Left ventricle myocardium inferior (tissue), 1 donor: ENCODE data around the gene PKNOX2. TPM values are rescaled to one million over a fixed set of nuclear protein-coding genes. Genes with fewer than 3 reads are reported as not detected.

ENCODE experiments used
- DNase-seq: peaks from one replicate; pipeline ENCODE4 v3.0.0-alpha.2; 2020
- H3K27ac ChIP-seq: fragments of 200-600 bp; replicated peaks from 2 replicates; pipeline ENCODE4 v1.8.0; 2021
- H3K27me3 ChIP-seq: fragments of 200-600 bp; 2 replicates; pipeline ENCODE4 v1.8.0; 2021; ENCODE audit warnings: low read depth
- H3K36me3 ChIP-seq: fragments of 200-600 bp; 2 replicates; pipeline ENCODE4 v1.8.0; 2021
- H3K4me1 ChIP-seq: fragments of 200-600 bp; 2 replicates; pipeline ENCODE4 v1.8.0; 2021
- H3K4me3 ChIP-seq: fragments of 200-600 bp; 2 replicates; pipeline ENCODE4 v1.8.0; 2021; ENCODE audit warnings: mild to moderate bottlenecking, moderate library complexity
- H3K9me3 ChIP-seq: fragments of 200-600 bp; replicated peaks from 2 replicates; pipeline ENCODE4 v1.8.0; 2021
- CTCF ChIP-seq: fragments of 200-600 bp; IDR thresholded peaks from 2 replicates; pipeline ENCODE4 v1.8.0; 2021; ENCODE audit warnings: antibody characterized with exemption, mild to moderate bottlenecking, borderline replicate concordance
- intact Hi-C: fragments of 100-400 bp; cut with micrococcal nuclease; formaldehyde crosslinking; loops from one replicate; pipeline ENCODE4 v1.11.0; 2022
- total RNA-seq: library from RNA; stranded (reverse); fragmentation: NEBNext Ultra II Directional; extraction: Animal tissue kit (Norgen Biotek cat#: 25700); gene quantifications from one replicate; pipeline ENCODE4 v1.2.1, GENCODE V29; 2021
- donor health status: DM: no; HTN: yes; CAD: no; lungs with severe emphysema.

The PKNOX2 gene
- total RNA-seq, 1 donor from 2014 or later: 6.2 TPM

GRCh38 chr11:125276619-125276976 lies 112.0 kb downstream of the PKNOX2 start:
- intact Hi-C loops: no loop called here

DNA sequence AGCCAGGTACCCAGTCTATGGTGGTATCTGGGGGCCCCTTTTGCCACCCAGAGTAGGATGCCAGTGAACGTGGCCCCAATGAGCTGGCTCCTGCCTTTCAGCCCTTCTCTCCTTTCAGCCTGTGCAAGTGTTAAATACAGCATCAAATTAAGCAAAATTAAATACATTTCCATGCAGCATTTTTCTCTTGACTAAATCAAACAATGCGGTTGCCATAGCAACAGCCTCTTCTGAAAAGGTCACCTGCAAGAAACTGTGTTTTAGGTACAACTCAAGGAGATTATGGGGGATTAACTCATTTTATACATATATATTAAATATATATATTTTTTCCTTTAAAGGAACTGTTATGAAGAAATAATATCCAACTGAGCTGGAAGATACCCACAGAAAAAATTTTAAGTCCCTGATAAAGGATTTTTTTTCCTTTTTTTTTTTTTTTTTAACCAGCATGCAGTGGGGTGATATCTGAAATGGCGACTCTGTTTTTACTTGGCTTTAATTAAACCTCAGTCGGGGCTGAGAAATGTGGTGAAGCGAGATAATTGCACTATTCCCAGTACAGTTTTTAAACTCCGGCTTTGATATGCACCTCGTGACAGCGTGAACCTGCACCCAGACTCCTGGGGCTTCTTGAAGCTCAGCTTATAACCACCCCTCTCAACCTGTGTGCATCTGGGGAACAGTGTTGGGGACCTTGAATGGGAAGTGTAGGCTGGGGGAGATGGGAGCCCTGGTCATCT lies 115.3 kb downstream of the PKNOX2 start:
- Histone ChIP-seq H3K36me3 (no peaks in the 10 kb centered on the region), H3K27me3 (no peaks in the 10 kb centered on the region), H3K4me1 (peaks cover 10% of the 10 kb centered on the region), H3K9me3 (no peaks in the 10 kb centered on the region), H3K4me3 (no peak overlapping the region), H3K27ac (no peak overlapping the region)
- TF ChIP-seq CTCF: no peak
- no peak for DNase-seq
- intact Hi-C loops: no loop called here

More at GRCh38 chr11:125276619-125276976, 112.0 kb downstream of the PKNOX2 start:
- no peak for TF ChIP-seq CTCF
- H3K27me3 ChIP-seq: no peaks in the 10 kb centered on the region
- H3K27ac ChIP-seq: no peak overlapping the region
- H3K36me3 ChIP-seq: no peaks in the 10 kb centered on the region
- DNase-seq: no peak
- no peak overlapping the region for H3K4me3 ChIP-seq
- H3K4me1 ChIP-seq: peaks cover 3% of the 10 kb centered on the region
- H3K9me3 ChIP-seq: no peaks in the 10 kb centered on the region

DNA sequence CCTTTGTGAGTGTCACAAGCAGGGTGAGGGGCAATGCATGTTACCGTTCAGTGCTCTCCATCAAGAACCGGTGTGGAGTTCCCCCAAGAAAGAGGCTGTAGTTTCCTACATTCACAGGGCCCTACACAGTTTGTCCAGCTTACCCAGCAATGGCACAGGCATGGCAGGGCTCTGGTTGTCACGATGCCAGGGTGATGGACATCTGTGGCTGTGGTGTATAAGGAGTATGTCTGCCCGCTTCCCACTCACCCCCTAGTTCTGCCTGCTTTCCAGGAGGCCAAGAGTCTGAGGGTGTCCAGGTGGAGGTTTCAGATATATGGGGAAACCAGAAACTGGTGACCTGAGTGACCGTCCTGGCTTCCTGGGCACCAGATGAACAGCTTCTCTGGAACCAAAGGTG lies 116.1 kb downstream of the PKNOX2 start:
- Histone ChIP-seq H3K4me3 (no peak overlapping the region), H3K36me3 (no peaks in the 10 kb centered on the region), H3K4me1 (peaks cover 10% of the 10 kb centered on the region), H3K27me3 (no peaks in the 10 kb centered on the region), H3K9me3 (no peaks in the 10 kb centered on the region), H3K27ac (no peak overlapping the region)
- DNase-seq: no peak
- TF ChIP-seq CTCF: no peak
- intact Hi-C loops: no loop called here

- no peak for TF ChIP-seq CTCF
These were observed 117.5 kb downstream of the PKNOX2 start for GRCh38 chr11:125281831-125282595.

DNA sequence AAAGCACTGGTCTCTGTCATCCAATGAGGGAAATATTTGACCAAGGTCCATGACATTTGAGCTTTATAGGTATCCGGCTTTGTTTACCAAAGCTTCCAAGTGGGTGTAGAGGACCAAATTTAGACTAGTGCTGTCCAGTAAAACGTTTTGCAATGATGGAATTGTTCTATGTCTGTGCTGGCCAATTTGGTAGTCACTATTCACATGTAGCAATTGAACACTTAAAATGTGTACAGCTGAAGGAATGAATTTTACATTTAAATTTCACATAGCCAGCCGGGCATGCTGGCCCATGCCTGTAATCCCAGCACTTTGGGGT lies 118.0 kb downstream of the PKNOX2 start:
- peaks cover 19% of the 10 kb centered on the region for H3K4me1 ChIP-seq
- no peak overlapping the region for H3K27ac ChIP-seq
- no peaks in the 10 kb centered on the region for H3K9me3 ChIP-seq
- no peak for TF ChIP-seq CTCF
- intact Hi-C loops: no loop called here
- H3K27me3 ChIP-seq: no peaks in the 10 kb centered on the region
- no peak for DNase-seq
- H3K4me3 ChIP-seq: no peak overlapping the region
- no peaks in the 10 kb centered on the region for H3K36me3 ChIP-seq

More at GRCh38 chr11:125281831-125282595, 117.5 kb downstream of the PKNOX2 start:
- no peaks in the 10 kb centered on the region for H3K9me3 ChIP-seq
- no peaks in the 10 kb centered on the region for H3K36me3 ChIP-seq
- intact Hi-C loops: no loop called here
- no peak for DNase-seq
- H3K27ac ChIP-seq: no peak overlapping the region
- peaks cover 14% of the 10 kb centered on the region for H3K4me1 ChIP-seq
- H3K4me3 ChIP-seq: no peak overlapping the region
- H3K27me3 ChIP-seq: no peaks in the 10 kb centered on the region
